Coronary artery (tissue), 2 donors: ENCODE data around the gene PTPMT1.
"Not testable (repeated sequence)": the region's sequence is repeated elsewhere in the genome, so short reads cannot be mapped to it uniquely, and the experiment has no call there.

Experiments
- DNase-seq: peaks from one replicate; pipeline ENCODE4 v3.0.0-alpha.2; 2017; ENCODE audit warnings: low spot score
- H3K27ac ChIP-seq, 2 donors: fragments of 200-600 bp; sonication (generic); one replicate each; pipeline ENCODE4 v1.5.1; 2016 to 2019
- H3K4me3 ChIP-seq: fragments of 200-600 bp; sonication (generic); 2 replicates; pipeline ENCODE4 v1.5.1; 2016; ENCODE audit warnings: mild to moderate bottlenecking, moderate library complexity
- TF ChIP-seq, protein P1 (sequence below): fragments of 200-600 bp; sonication (generic); IDR thresholded peaks from one replicate; pipeline ENCODE4 v1.5.1; 2019; ENCODE audit warnings: antibody characterized with exemption

The PTPMT1 gene

DNA sequence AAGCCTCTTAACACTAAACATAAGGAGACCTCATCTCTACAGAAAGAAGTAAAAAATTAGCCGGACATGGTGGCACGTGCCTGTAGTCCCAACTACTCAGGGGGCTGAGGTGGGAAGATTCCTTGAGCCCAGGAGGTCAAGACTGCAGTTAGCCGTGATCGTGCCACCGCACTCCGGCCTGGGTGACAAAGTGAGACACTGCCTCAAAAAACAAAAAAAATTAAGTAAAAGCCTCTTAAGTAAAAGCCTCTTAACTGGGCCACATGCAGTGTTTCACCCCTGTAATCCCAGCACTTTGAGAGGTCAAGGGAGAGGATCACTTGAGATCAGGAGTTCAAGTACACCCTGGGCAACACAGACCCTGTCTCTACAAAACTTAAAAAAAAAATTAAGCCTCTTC lies 38.2 kb upstream of the PTPMT1 start:
- H3K4me3 ChIP-seq = no peak overlapping the region
- no peak overlapping the region for H3K27ac ChIP-seq
- TF ChIP-seq, protein P1, sequence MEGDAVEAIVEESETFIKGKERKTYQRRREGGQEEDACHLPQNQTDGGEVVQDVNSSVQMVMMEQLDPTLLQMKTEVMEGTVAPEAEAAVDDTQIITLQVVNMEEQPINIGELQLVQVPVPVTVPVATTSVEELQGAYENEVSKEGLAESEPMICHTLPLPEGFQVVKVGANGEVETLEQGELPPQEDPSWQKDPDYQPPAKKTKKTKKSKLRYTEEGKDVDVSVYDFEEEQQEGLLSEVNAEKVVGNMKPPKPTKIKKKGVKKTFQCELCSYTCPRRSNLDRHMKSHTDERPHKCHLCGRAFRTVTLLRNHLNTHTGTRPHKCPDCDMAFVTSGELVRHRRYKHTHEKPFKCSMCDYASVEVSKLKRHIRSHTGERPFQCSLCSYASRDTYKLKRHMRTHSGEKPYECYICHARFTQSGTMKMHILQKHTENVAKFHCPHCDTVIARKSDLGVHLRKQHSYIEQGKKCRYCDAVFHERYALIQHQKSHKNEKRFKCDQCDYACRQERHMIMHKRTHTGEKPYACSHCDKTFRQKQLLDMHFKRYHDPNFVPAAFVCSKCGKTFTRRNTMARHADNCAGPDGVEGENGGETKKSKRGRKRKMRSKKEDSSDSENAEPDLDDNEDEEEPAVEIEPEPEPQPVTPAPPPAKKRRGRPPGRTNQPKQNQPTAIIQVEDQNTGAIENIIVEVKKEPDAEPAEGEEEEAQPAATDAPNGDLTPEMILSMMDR = no peak
- no peak for DNase-seq

DNA sequence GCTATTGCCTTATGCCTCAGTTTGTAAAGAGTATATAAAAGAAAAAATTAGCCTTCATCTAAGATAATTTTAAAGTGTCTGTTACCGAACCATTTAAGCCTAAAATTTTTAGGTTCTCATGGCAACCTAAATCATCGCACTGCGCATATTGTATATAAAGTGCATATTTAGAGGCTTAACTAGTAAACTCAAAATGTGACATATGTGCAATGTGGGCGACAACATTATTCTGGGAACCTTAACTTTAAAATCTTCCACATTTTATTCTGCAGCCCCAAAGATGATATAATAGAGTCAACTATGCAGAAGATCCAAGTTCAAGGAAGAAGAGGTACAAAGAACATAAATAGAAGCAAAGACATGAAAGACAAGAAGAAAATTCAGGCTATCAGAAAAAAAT lies 35.4 kb upstream of the PTPMT1 start:
- TF ChIP-seq, protein P1 = no peak
- Histone ChIP-seq H3K4me3 (no peak overlapping the region), H3K27ac (no peak overlapping the region)
- DNase-seq = no peak

DNA sequence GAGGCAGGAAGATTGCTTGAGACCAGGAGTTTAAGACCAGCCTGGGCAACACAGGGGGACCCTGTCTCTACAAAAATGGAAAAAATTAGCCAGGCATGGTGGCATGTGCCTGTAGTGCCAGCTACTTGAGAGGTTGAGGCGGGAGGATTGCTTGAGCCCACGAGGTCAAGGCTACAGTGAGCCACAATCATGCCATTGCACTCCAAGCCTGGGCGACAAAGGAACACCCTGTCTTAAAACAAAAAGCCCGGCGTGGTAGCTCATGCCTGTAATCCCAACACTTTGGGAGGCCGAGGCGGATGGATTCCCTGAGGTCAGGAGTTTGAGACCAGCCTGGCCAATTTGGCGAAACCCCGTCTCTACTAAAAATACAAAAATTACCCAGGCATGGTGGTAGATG lies 34.7 kb upstream of the PTPMT1 start:
- H3K27ac ChIP-seq = peak overlapping the region in 1 of 2 donors; percentile 61
- not testable (repeated sequence) for H3K4me3 ChIP-seq, DNase-seq

DNA sequence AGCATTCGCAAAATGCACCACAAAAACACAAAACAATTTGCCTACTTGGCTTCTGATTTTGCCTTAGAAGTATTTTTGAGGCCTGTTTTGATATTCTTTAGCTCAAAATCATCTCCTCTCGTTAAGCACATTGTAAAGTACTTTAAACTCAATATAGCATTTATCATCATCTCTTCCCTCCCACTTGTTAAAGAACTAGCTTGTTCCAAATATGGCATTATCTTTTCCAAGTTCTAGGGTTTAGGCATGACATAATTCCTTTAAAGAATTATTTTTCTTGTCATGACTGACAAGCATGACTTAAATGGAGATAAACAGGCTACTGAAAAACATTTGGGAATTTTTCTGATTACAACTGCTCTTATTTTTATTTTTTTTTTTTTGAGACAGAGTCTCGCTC lies 33.7 kb upstream of the PTPMT1 start:
- Histone ChIP-seq H3K27ac (peak overlapping the region; percentile 52 to 61), H3K4me3 (peak overlapping the region; percentile 1)
- TF ChIP-seq, protein P1 = no peak
- DNase-seq = no peak

DNA sequence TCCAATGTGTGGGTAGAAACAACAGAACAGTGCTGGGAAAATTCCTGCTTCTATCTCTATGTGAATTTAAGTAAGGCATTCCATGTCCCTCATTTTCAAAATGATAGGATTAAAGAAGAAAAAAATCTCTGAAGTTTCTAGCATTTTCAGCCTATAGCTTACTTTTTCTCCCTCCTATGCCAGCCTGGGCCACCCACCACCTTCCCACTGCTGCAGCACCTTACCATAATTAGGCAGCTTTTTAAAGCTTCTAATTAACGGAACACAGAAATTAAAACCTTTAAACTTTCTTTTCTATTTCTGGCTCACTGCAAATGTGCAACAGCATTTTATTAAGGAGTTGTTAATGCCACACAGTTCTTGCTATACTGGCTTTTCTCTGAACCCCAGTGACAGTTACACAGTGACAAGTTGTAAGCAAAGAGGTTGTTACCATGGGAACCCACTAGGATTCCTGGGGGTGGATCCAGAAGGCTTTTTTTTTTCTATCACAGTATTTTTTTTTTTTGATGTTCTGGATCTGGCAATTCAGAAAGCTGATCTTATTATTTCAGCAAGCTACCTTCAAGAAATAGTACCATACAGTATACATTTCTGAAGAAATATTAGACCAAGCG lies 32.7 kb upstream of the PTPMT1 start:
- Histone ChIP-seq H3K4me3 (peak overlapping the region; percentile 1), H3K27ac (peak overlapping the region; percentile 52 to 78)
- TF ChIP-seq, protein P1 = no peak
- no peak for DNase-seq

DNA sequence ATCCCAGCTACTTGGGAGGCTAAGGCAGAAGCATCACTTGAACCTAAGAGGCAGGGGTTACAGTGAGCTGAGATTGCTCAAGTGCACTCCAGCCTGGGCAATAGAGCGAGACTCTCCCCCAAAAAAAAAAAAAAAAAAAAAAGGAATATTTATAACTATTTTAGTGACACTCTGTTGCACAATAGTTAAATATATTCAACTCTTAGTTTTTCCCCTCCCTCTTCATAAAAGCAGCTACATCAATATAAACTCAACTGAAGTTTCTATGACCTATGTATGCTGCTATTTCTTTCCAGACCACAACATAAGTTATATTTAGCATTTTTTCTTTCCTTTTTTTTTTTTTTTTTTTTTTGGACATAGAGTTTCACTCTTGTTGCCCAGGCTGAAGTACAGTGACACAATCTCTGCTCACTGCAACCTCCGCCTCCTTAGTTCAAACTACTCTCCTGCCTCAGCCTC lies 31.7 kb upstream of the PTPMT1 start:
- peak overlapping the region; percentile 52 to 78 for H3K27ac ChIP-seq
- TF ChIP-seq, protein P1 = no peak
- no peak overlapping the region for H3K4me3 ChIP-seq
- DNase-seq = no peak

DNA sequence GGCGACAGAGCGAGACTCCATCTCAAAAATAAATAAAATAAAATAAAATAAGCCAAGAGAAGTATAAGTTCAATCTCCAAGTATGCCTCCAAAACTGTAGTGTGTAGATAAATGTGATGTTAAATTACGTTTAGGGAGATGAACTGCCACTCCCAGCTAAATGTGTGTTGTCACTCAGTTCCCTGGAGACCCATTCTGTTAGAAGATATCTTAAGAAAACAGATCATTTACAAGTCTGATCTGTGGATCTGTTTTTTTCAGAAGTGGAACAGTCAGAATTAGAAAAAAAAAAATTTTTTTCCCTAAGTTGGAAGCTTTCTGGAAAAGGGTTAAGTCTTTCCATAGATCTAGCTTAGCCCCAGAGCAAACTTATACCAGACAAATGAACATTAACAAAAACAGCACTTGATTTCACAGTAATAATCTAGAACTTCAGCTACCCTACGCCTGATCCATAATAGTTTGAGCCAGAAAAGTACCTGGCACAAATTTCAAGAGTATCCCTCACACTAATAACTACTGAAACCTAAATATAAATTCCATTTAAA lies 30.6 kb upstream of the PTPMT1 start:
- peak overlapping the region in 1 of 2 donors; percentile 46 for H3K27ac ChIP-seq

More for the DNA sequence above, 30.6 kb upstream of the PTPMT1 start:
- H3K4me3 ChIP-seq = no peak overlapping the region
- DNase-seq = no peak
- TF ChIP-seq, protein P1 = no peak
